RWPE2 (cell line): ENCODE measurements around the gene OR52A1.
"Not testable (repeated sequence)": the region's sequence is repeated elsewhere in the genome, so short reads cannot be mapped to it uniquely, and the experiment has no call there.

Experiments used
- ATAC-seq: fragments of 200-7000 bp; cut with Tn5 transposase; 3 replicates; pipeline ENCODE4 v1.9.1; 2021; ENCODE audit warnings: low read depth
- DNase-seq: peaks from one replicate; pipeline ENCODE4 v3.0.0-alpha.2; 2020; ENCODE audit warnings: low spot score
- H3K27ac ChIP-seq: fragments of 450-650 bp; 2 replicates; pipeline ENCODE4 v1.5.1; 2017; ENCODE audit warnings: mild to moderate bottlenecking; ENCODE audit not compliant: poor library complexity, severe bottlenecking
- H3K27me3 ChIP-seq: fragments of 250-450 bp; sonication (Bioruptor Pico); 2 replicates; pipeline ENCODE4 v1.5.1; 2021; ENCODE audit warnings: mild to moderate bottlenecking, moderate library complexity; ENCODE audit not compliant: insufficient read depth, poor library complexity, severe bottlenecking
- H3K36me3 ChIP-seq: fragments of 250-450 bp; sonication (Bioruptor Pico); 2 replicates; pipeline ENCODE4 v1.5.1; 2020; ENCODE audit warnings: low read depth, mild to moderate bottlenecking, moderate library complexity
- H3K4me1 ChIP-seq: fragments of 250-450 bp; sonication (Bioruptor Pico); 2 replicates; pipeline ENCODE4 v1.5.1; 2021; ENCODE audit warnings: mild to moderate bottlenecking, moderate library complexity; ENCODE audit not compliant: insufficient read depth, poor library complexity, severe bottlenecking
- H3K4me3 ChIP-seq: fragments of 250-450 bp; sonication (Bioruptor Pico); 2 replicates; pipeline ENCODE4 v1.5.1; 2021; ENCODE audit warnings: mild to moderate bottlenecking, moderate library complexity; ENCODE audit not compliant: severe bottlenecking
- H3K9me3 ChIP-seq: fragments of 250-450 bp; sonication (Bioruptor Pico); 2 replicates; pipeline ENCODE4 v1.5.1; 2021; ENCODE audit warnings: mild to moderate bottlenecking, moderate library complexity; ENCODE audit not compliant: severe bottlenecking
- CTCF ChIP-seq: fragments of 450-650 bp; IDR thresholded peaks from one replicate; pipeline ENCODE4 v1.5.1; 2017; ENCODE audit warnings: mild to moderate bottlenecking, moderate library complexity; ENCODE audit not compliant: poor library complexity, severe bottlenecking

The OR52A1 gene

GRCh38 chr11:5153574-5154431 lies 754 bp downstream of the OR52A1 start:
- Histone ChIP-seq H3K9me3 (peaks cover 3% of the 10 kb centered on the region), H3K4me3 (no peak overlapping the region), H3K27me3 (no peaks in the 10 kb centered on the region), H3K27ac (no peak overlapping the region), H3K36me3 (no peaks in the 10 kb centered on the region), H3K4me1 (no peaks in the 10 kb centered on the region)
- ATAC-seq (no peak), DNase-seq (no peak)
- no peak for TF ChIP-seq CTCF

- ATAC-seq (no peak), DNase-seq (no peak)
- Histone ChIP-seq H3K27ac (no peak overlapping the region), H3K9me3 (peaks cover 3% of the 10 kb centered on the region), H3K27me3 (no peaks in the 10 kb centered on the region), H3K4me1 (no peaks in the 10 kb centered on the region), H3K36me3 (no peaks in the 10 kb centered on the region), H3K4me3 (no peak overlapping the region)
- no peak for TF ChIP-seq CTCF
These were observed 2.8 kb downstream of the OR52A1 start for GRCh38 chr11:5151713-5152153.

- not testable (repeated sequence) for H3K27ac ChIP-seq, DNase-seq, H3K36me3 ChIP-seq, H3K4me3 ChIP-seq, H3K9me3 ChIP-seq, H3K4me1 ChIP-seq, H3K27me3 ChIP-seq, ATAC-seq
These were observed 10.4 kb downstream of the OR52A1 start for GRCh38 chr11:5144206-5144605.

- Histone ChIP-seq H3K27ac (no peak within 1 kb of the TSS), H3K4me1 (no peaks in the 10 kb centered on the region), H3K36me3 (no peaks in the 10 kb centered on the region), H3K4me3 (no peak within 1 kb of the TSS), H3K9me3 (no peaks in the 10 kb centered on the region), H3K27me3 (peaks cover 3% of the 10 kb centered on the region)
- TF ChIP-seq CTCF = no peak
- ATAC-seq (no peak), DNase-seq (no peak)
These were observed 16.6 kb downstream of the OR52A1 start, which contains the start of gene OR52A5 for GRCh38 chr11:5137996-5138395. TSS of gene OR52A5 (minus strand) at chr11:5138356. CDS start at chr11:5132642, 5,714 bp downstream.

- Histone ChIP-seq H3K9me3 (no peaks in the 10 kb centered on the region), H3K4me3 (no peak overlapping the region), H3K27me3 (peaks cover 3% of the 10 kb centered on the region), H3K4me1 (no peaks in the 10 kb centered on the region), H3K27ac (no peak overlapping the region), H3K36me3 (no peaks in the 10 kb centered on the region)
- no peak for ATAC-seq
- no peak for TF ChIP-seq CTCF
- no peak for DNase-seq
These were observed 17.5 kb downstream of the OR52A1 start for GRCh38 chr11:5137014-5137413.
